Measurements from ENCODE around the gene RASIP1. TPM values are rescaled to one million over a fixed set of nuclear protein-coding genes. Genes with fewer than 3 reads are reported as not detected.

Gene RASIP1
- polyA plus RNA-seq, 1 experiment: 0.32 TPM

- TF ChIP-seq CTCF (IDR thresholded peaks at IDR 0.05; ENCODE audit: low read depth, low read length): no peak
- no peak overlapping the region for H3K27ac ChIP-seq (ENCODE audit: low read depth, low read length)
- peaks cover 4% of the 10 kb centered on the region for H3K27me3 ChIP-seq (ENCODE audit: control insufficient read depth, insufficient read depth, low read length)
- ChIA-PET POLR2A (interaction anchor here (0.8 to 1.0 kb wide), 2 partner anchors 92 to 188 kb away, joined by 3 read pairs; no protein-coding TSS in a partner anchor), CTCF (interaction anchor here (0.5 to 1.3 kb wide), 4 partner anchors 8 to 274 kb away, joined by 3 to 4 read pairs (median 3); no protein-coding TSS in a partner anchor)
- H3K9me3 ChIP-seq (ENCODE audit: control insufficient read depth, insufficient read depth, low read length): no peaks in the 10 kb centered on the region
- H3K4me3 ChIP-seq (ENCODE audit: low read depth, low read length): no peak overlapping the region
- no peak for DNase-seq (ENCODE audit: low read depth, low spot score)
These were observed 39.2 kb upstream of the RASIP1 start for GRCh38 chr19:48779636-48780035.

- TF ChIP-seq CTCF (IDR thresholded peaks at IDR 0.05; ENCODE audit: low read depth, low read length): no peak
- ChIA-PET CTCF (interaction anchor here (0.9 kb wide), 1 partner anchor 10 kb away, joined by 4 read pairs; no protein-coding TSS in a partner anchor), POLR2A (no interaction called here)
These were observed 37.3 kb upstream of the RASIP1 start for GRCh38 chr19:48777720-48778119.

GRCh38 chr19:48777139-48777538 is 36.7 kb upstream of the RASIP1 start:
- H3K27me3 ChIP-seq (ENCODE audit: control insufficient read depth, insufficient read depth, low read length): no peaks in the 10 kb centered on the region
- TF ChIP-seq CTCF (IDR thresholded peaks at IDR 0.05; ENCODE audit: low read depth, low read length): no peak
- CTCF ChIA-PET: no interaction called here

More at GRCh38 chr19:48777720-48778119, 37.3 kb upstream of the RASIP1 start:
- H3K4me3 ChIP-seq (ENCODE audit: low read depth, low read length): no peak overlapping the region
- H3K27me3 ChIP-seq (ENCODE audit: control insufficient read depth, insufficient read depth, low read length): no peaks in the 10 kb centered on the region
- no peak for DNase-seq (ENCODE audit: low read depth, low spot score)
- H3K27ac ChIP-seq (ENCODE audit: low read depth, low read length): no peak overlapping the region
- H3K9me3 ChIP-seq (ENCODE audit: control insufficient read depth, insufficient read depth, low read length): no peaks in the 10 kb centered on the region

GRCh38 chr19:48772503-48772953 is 32.1 kb upstream of the RASIP1 start:
- CTCF ChIA-PET: no interaction called here
- no peak for DNase-seq (ENCODE audit: low read depth, low spot score)
- H3K27me3 ChIP-seq (ENCODE audit: control insufficient read depth, insufficient read depth, low read length): peaks cover 3% of the 10 kb centered on the region
- no peak for TF ChIP-seq CTCF (IDR thresholded peaks at IDR 0.05; ENCODE audit: low read depth, low read length)
- POLR2A ChIA-PET: interaction anchor here (0.7 kb wide), 1 partner anchor 198 kb away, joined by 6 read pairs; no protein-coding TSS in a partner anchor
- H3K9me3 ChIP-seq (ENCODE audit: control insufficient read depth, insufficient read depth, low read length): no peaks in the 10 kb centered on the region
- no peak overlapping the region for H3K27ac ChIP-seq (ENCODE audit: low read depth, low read length)
- H3K4me3 ChIP-seq (ENCODE audit: low read depth, low read length): no peak overlapping the region

More at GRCh38 chr19:48777139-48777538, 36.7 kb upstream of the RASIP1 start:
- H3K4me3 ChIP-seq (ENCODE audit: low read depth, low read length): no peak overlapping the region
- H3K27ac ChIP-seq (ENCODE audit: low read depth, low read length): no peak overlapping the region
- POLR2A ChIA-PET: no interaction called here
- DNase-seq (ENCODE audit: low read depth, low spot score): no peak
- H3K9me3 ChIP-seq (ENCODE audit: control insufficient read depth, insufficient read depth, low read length): no peaks in the 10 kb centered on the region

GRCh38 chr19:48770734-48771472 is 30.5 kb upstream of the RASIP1 start:
- no peak for TF ChIP-seq CTCF (IDR thresholded peaks at IDR 0.05; ENCODE audit: low read depth, low read length)
- Histone ChIP-seq H3K4me3 (ENCODE audit: low read depth, low read length) (no peak overlapping the region), H3K27ac (ENCODE audit: low read depth, low read length) (no peak overlapping the region), H3K27me3 (ENCODE audit: control insufficient read depth, insufficient read depth, low read length) (peaks cover 3% of the 10 kb centered on the region), H3K9me3 (ENCODE audit: control insufficient read depth, insufficient read depth, low read length) (no peaks in the 10 kb centered on the region)
- POLR2A ChIA-PET: interaction anchor here (0.7 kb wide), 1 partner anchor 31 kb away, joined by 6 read pairs; no protein-coding TSS in a partner anchor
- no peak for DNase-seq (ENCODE audit: low read depth, low spot score)
- CTCF ChIA-PET: interaction anchor here (1.0 to 1.5 kb wide), 2 partner anchors 17 to 95 kb away, joined by 3 to 6 read pairs; no protein-coding TSS in a partner anchor

Data from AG04450 (cell line).